ENCODE data around the gene ADGRV1.

Gene ADGRV1

DNA sequence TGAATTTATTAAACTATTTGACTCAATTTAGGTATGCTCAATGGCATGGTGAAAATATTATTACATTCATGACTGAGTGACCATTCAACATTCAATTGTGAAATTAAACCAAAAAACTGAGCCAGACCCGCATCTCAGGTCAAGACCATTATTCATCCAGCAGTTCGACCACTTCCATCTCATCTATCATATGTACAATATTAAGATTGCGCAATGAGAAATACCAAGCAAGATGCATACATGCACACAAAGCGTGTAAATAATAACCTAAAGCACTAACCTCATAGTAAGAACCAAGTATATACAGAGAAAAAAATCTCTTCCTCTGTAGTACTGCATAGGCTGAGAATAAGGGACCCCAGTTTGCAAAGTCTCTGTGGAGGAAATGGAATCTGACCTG lies 310.2 kb downstream of the ADGRV1 start:
- no peak for DNase-seq (ENCODE audit: low read depth in 2 of 2)

DNA sequence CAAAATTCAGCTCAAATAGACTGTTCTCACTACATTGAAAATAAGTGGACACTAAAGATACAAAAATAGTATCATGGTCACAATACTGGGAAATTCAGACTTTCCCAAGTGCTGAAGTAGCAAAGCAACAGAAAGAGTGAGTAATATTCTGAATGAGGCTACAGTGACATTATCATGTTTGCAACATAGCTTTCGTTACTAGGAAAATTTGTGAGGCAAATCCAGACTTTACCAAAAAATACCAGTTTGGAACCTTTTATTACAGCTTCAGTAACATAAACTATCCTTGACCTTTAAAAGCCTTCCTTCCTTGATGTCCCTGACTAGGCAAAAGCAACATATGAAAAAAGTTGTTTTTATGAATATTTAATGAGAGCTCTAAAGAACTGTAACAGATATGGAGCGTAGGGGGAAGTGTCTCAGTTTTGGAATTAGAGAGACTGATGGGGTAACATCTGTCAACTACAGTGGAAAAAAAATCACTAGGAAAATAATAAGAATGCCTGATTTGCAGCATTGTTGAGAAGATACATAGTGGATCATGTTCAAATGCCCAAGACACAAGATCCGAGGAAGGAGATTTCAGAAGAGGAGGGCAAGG lies 312.9 kb downstream of the ADGRV1 start:
- no peak for DNase-seq (ENCODE audit: low read depth in 2 of 2)

DNA sequence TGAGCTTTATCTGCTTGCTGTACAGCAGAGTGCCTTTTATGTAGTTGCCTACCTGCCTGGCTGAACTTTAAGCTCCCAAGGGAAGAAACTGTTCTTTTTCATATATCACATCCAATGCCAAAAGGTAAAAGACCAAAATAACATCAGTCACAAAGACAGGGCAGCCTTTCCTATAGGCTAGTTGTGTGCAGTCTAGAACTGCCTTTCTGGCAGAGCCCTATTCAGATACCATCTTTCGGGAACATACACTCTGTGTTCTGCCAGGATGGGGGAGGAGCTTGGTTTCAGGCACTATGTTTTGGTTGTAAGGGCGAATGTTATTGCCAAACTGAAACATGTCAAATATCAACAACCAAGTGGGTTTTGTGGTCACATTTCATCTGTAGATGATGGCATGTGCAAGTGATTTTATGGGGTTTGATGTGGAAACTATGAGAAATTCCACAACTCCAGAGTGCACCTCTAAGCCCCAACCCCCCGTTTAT lies 314.5 kb downstream of the ADGRV1 start:
- DNase-seq (ENCODE audit: low read depth in 2 of 2): peak in 1 of 2 donors; percentile 23

DNA sequence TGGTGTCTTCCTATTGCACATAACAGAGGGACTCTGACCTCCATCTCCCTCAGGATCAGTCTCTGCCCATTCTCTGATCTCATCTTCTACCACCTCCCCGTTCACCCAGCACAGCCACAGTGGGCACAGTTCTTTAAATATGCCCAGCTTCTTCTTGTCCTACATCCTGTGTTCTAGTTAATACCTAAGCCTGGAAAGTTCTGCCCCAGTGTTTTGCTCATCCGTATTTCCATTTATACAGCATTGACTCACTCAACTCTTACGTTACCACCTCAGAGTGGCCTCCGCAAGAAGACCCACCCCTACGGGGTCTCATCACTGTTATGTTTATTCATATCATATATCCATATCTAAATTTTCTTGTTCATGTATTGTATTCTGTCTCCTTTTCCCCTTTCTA lies 315.5 kb downstream of the ADGRV1 start:
- DNase-seq (ENCODE audit: low read depth in 2 of 2): no peak

DNA sequence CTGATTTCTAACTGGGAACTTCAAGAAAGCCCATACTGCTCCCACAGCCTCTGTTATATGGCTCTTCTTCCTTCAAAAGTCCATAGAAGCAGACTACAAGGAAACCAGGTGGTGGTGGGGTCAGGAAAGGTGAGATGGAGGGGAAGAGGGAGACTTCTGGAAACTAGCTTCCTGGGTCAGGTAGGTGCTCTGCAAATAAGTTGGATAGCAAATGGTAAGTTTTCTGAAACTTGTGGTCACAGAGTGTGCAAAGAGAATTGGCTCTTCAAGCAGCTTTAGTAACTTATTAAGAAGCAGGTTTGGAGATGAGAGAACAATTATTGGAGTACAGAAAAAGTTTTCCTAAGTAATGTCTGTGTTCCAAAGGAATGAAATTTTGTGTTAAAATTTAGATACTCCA lies 316.9 kb downstream of the ADGRV1 start:
- DNase-seq (ENCODE audit: low read depth in 2 of 2): no peak

DNA sequence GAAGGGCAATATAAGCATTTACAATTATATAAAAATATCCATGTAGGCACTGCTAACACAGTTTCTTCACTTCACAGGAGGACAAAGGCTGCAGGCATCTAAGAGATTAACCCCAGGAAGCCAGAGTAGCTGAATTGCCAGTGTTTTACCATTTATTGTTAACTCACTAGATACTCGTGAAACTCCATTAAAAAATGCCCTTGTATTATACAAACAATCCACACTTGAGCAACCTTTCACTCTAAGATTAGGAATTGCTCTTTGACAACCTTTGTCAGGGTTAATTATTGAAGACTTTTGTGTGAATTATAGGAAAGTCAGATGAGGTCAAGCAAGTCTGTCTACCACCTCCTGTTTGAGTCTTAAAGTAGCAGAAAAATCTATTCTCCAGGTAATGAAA lies 317.8 kb downstream of the ADGRV1 start:
- no peak for DNase-seq (ENCODE audit: low read depth in 2 of 2)

DNA sequence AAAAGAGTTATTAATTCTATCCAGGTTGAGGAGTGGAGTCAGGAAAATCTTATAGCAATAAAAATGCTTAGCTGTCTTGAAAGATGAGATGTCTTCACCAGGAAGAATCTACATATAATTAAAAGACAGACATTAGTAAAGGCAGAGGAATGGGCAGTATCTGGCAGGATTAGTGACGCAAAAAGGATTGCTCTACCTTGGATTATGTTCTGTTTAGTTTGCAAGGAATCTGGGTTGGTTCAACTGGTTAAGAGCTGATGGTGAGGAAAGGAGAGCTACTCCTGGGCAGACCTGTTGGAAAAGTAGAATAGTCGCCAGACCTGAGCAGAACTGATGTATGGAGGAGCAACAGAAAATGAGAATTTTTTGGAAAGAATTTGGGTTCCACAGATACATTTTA lies 318.5 kb downstream of the ADGRV1 start:
- no peak for DNase-seq (ENCODE audit: low read depth in 2 of 2)

DNA sequence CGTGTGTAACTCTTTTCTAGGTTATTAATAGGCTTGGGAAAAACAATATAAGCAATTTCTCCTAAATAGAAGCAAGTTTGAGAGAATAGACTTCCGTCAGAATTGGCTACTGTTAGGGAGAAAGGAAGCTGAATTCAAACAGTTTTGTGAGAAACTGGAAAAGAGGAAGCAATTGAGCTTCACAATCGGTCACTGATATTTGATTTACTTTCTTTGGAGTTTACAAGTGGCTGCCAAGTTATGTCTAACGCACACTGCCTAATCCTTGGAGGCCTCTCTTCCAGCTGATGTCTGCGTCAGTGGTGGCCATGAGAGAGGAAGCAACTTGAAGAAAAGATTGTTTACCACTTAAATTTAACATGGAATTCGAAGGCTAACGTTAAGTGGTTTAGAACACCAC lies 319.5 kb downstream of the ADGRV1 start:
- no peak for DNase-seq (ENCODE audit: low read depth in 2 of 2)

DNA sequence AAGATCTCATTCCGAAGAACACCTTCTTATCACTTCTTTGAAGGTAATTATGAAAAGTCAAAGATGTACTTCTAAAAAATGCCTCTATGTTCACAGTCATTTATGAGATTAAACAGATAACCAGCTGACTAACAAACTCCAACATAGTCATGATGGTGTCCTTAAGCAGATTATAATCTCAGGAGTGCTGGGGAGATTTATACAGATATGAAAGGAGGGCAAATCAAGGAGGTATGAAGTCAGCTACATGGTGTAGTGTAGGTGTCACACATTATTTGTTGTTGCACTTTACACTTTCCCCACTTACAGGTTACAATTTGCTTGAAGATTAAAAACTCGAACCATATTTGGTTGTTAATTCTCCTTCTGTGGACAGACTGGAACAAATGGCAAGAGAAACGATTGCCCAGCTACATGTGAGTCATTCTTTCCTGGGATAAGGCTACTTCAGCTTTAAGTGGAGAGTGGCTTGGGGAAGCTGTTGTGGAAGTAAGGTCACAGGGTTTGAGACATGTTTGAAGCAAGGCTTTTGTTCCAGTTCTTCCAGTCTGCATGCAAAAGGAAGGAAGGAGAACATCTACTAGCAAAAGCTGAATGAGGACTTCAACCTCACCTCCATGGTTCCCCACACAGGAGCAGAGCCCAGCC lies 320.1 kb downstream of the ADGRV1 start:
- no peak for DNase-seq (ENCODE audit: low read depth in 2 of 2)

DNA sequence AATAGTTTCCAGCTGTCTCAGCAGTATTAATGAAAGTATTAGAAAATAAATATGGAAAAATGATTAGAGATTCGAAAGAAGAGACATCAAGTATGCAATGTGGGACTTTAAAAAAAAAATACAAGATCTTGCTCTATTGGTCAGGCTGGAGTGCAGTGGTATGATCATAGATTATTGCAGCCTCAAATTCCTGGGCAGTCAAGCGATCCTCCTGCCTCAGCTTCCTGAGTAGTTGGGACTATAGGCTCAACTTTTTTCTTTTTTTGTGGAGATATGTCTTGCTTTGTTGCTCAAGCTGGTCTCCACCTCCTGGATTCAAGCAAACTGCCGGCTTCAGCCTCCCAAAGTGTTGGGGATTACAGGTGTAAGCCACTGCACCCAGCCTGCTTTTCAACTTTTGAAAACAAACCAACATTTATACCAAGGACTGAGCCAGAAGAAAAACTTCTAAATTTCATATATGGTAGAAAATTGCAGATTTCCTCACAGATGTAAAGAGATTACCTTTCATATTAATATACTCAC lies 323.1 kb downstream of the ADGRV1 start:
- DNase-seq (ENCODE audit: low read depth in 2 of 2): no peak

DNA sequence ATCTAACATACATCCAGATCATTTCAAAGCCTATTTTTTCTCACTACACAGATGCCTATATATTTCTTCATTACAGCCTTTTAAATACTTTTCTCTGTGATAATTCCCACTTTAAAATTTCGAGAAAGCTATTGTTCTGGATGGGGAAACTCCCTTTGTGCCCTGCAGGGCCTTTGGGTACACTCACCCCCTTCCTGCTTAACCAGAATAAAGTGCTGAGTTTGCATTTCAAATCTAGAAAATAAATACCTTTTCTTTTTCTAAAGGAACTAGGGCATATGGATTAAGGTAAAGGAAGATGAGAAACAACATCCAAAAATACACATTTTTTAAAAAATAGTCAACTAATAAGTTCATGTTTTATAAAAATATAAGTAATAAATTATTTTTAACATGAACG lies 323.9 kb downstream of the ADGRV1 start:
- DNase-seq (ENCODE audit: low read depth in 2 of 2): no peak

DNA sequence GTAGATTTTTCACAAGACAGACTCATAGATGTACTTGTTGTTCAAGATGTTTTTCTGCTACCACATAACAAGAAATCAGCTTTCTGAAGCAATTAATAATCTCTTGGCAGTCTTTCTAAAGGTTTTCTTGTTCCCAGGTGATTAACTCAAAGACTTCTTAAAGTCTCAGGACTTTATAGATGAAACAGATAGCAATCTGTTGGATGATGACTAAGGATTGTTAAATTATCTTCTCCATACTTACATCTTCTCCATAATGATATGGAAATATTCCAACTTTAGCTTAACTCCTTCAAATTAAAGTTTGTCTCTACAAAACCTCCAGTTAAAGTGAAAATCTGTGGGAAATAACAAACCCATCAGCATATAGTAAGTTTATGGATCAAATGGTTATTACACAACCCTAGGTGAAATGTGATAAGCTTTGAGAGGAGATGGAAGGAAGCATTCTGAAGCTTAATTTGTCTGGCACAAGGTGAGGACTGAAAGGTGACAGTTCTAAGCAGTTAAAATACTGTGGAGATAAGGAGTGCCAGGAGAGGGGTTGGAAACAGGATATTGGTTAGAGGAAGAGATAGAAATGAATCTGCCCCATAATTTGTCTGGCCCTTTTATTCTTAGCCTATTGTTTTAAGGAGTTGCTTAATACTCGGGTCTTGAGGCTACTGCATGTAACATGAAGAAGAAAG lies 326.7 kb downstream of the ADGRV1 start:
- DNase-seq (ENCODE audit: low read depth in 2 of 2): no peak

DNA sequence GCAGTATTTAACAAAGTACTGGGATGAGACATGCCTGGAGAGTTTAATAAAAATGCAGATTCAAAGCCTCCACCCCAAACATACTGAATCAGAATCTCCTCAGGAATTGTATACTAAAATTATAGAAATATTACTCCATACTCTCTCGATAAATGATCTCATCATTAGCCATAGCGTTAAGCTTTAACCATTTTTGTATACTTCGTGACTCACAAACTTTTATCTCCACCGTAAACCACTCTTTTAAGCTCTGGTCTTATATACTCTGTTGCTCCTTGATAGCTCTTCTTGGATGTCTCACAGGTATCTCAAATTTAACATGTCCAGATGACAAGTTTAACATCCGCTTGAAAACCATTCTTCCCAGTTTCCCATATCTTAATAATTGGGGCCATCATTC lies 327.8 kb downstream of the ADGRV1 start:
- DNase-seq (ENCODE audit: low read depth in 2 of 2): no peak

DNA sequence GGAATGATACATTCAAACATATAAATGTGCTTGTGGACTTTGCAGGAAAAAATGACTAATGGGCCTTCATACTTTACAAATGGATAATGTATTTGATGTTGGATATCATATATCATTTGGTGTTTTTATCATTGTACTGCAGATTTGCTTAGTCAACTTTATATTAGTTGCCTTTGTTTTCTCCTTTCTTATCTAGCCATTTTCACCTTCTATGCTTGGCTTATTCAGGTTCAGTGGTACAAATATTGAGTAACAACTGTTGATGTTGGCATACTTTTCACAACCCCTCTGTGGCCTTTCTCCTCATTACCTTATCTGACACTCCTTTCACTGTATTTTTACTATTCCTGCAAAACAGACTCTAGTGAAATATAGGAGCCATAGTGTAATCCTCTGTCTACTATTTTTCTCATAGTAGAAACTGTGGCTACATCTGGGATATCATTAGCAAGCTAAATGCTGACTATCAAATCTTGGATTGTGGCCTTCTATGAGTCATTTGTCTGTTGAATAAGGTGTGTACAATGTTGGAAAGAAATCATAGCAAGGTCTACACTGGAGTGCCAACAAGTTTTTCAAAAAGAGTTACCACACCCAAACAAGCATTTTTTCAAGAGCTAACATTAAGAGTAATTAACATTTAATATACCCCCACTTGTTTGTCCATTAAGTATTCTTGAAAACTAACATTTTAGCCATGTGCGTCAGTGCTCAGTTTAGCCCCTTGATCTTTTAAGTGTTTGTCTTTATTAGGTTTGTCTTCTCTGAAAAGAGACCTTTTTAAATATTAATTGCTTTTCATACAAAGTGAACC lies 330.1 kb downstream of the ADGRV1 start:
- DNase-seq (ENCODE audit: low read depth in 2 of 2): no peak

DNA sequence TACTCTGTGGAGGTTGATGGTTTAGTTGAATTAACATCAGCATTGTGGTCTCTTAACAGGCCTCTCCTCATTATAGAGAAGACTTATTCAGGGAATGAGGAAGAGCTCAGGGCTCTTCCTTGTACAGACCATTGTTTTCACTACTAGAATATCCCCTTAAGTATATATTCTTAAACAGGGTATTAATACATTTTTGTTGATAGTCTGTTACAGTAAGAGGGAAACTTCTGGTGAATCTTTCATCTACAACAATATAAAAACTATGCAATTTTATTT lies 330.7 kb downstream of the ADGRV1 start:
- DNase-seq (ENCODE audit: low read depth in 2 of 2): no peak

DNA sequence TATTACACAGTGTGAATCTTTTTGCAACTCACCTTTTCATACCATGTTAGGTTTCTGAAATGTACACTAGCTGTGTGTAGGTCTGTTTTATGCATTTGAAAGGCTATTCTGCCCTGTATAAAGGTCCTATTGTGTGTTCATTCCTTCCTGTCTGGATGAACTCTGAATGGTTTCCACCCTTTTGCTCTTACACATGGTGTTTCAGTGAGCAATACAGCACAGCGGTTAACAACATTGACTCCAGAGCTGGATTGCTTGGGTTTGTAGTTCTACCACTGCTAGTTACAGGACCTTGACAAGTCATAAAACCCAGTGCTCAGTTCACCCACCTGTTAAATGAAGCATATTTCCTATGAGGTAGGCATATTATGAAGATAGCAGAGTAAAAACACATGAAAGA lies 331.6 kb downstream of the ADGRV1 start:
- no peak for DNase-seq (ENCODE audit: low read depth in 2 of 2)

DNA sequence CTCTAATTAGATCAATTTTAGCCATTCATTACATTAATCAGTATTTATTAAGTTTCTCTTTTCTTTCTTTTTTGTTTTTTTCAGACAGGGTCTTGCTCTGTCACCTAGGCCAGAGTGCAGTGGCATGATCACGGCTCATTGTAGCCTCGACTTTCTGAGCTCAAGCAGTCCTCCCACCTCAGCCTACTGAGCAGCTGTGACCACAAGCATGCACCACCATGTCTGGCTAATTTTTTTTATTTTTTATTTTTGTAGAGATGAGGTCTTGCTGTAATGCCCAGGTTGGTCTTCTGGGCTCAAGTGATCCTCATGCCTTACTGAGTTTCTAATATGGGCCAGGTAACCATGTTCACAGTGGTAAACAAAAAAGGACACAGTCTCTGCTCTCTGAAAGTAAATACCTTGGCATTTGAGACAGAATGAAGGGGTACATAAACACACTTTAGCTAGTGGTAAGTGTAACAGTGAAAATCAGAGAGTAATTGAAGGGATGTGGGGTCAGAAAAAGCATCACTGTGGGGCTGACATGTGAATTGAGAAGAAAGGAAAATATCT lies 336.3 kb downstream of the ADGRV1 start:
- DNase-seq (ENCODE audit: low read depth in 2 of 2): no peak

DNA sequence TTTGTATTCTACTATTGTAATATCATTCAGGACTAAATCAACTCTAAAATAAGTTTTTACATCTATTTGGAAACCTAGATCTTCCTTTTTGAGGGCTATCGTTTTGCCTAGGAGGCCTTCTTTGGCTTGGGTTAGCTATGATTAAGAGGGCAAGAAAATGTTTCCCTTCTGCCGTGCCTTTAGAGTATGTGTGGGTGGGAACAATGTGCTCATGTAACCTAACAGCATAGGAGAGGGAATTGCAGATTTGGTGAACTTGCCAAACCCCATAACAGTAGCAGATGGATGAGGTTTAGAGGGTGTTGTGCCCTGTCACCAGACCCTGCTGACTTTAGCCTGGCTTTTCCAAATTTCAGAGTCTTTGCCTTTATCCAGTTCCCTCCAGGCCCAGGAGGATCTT lies 339.0 kb downstream of the ADGRV1 start:
- no peak for DNase-seq (ENCODE audit: low read depth in 2 of 2)

DNA sequence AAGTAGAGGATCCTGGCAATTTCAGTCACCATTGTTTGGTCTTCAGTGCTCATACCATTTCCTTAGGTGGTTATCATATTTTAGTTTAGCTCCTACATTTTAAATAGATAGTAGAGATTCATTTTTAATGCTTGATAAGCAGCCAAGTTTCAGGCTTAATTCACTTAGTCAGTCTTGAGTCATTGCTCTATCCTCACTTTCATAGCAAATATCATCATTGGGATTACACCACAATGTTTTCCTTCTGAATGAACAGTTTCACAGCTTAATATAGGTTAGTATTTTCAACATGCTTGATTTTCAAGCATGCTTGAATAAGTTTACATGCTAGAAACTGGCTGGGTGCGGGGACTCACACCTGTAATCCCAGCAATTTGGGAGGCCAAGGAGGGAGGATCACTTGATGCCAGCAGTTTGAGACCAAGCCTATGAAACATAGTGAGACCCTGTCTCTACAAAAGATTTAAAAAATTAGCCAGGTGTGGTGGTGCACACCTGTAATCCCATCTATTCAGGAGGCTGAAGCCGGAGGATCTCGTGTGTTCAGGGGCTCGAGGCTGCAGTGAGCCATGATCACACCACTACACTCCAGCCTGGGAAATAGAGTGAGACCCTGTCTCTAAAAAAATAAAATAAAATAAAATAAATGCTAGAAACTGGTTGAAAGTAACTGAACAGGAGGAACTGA lies 339.9 kb downstream of the ADGRV1 start:
- DNase-seq (ENCODE audit: low read depth in 2 of 2): no peak

DNA sequence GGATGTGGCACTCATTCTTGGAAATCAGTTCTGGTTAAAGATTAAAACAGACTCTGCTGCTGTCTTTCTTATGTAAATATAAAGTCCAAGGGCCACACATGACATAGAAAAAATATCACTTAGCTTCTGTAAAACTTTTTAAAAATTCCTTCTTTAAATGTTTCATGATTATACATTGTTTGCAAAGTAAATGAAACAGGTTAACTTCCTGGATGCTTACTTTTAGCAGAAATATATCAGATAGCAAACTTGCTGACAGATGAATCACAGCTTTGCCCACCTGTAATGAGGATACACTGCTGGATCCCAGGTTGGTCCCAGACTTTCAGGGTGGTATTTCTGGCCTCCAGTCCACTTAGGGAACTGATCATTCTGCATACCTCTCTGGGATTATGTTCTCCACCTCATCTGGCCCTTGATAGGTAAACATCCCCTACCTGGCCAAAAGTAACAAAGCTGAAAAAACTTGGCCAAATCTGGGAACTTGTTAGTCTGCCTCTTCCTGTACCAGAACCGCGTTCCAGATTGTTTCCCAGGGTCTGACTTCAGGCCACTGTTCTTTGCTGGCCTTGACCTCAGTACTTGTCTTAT lies 340.5 kb downstream of the ADGRV1 start:
- DNase-seq (ENCODE audit: low read depth in 2 of 2): no peak

DNA sequence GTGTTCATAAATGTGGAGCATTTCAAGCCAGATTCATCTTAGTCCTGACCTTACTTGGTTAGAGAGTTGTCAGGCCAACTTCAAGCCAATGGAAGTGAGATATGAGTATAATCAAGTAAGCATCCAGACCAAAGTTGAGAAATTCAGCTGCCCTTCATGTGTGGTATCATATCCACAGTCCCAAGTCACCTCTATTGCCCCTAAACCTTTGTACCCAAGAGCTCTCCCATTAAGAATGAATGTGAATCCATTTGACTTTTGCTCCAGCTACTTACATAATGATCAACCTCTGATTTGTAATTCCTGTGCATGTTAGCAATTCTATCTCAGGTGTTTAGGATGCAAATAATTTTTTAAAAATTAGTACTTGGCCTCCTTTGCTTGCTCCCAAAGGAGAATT lies 342.7 kb downstream of the ADGRV1 start:
- no peak for DNase-seq (ENCODE audit: low read depth in 2 of 2)
